H1 (cell line): Measurements from ENCODE around the gene SRSF8. TPM values are rescaled to one million over a fixed set of nuclear protein-coding genes. Genes with fewer than 3 reads are reported as not detected.

Experiments used
- ATF2 ChIP-seq: IDR thresholded peaks from 2 replicates; pipeline ENCODE4 v1.6.1; 2012; ENCODE audit warnings: low read length, inconsistent platforms
- MAFK ChIP-seq: IDR thresholded peaks from 2 replicates; pipeline ENCODE4 v1.6.1; 2012; ENCODE audit warnings: low read depth, mild to moderate bottlenecking, improper control_type of control experiment, low read length
- polyA plus RNA-seq, 7 experiments: library from polyadenylated mRNA; depleted of rRNA in 3 of 7; stranded (reverse) in 5 of 7; unstranded in 2 of 7; fragments of >200 nt in 5 of 7; fragments of 200-250 nt in 2 of 7; gene quantifications; 1 replicate in 5 of 7; 2 replicates in 1 of 7; 4 replicates in 1 of 7; pipeline versions ENCODE4 v1.2.1 to v1.2.3, GENCODE V29; 2011 to 2013; ENCODE audit warnings: missing spikeins in 2 of 7, mixed read lengths in 2 of 7
- total RNA-seq: library from RNA; stranded (reverse); fragmentation: NEBNext Ultra II Directional; extraction: Animal tissue kit (Norgen Biotek cat#: 25700); gene quantifications from 2 replicates; pipeline ENCODE4 v1.2.1, GENCODE V29; 2021

SRSF8 gene
- total and polyA plus RNA-seq, 2 of the 8 experiments (the other 6 are each of a cell fraction or from before 2014, with no cell fraction given) = 13.2 to 18.5 TPM

GRCh38 chr11:95085117-95085816 is 18.5 kb downstream of the SRSF8 start (continued):
- no peak for TF ChIP-seq ATF2
- no peak for TF ChIP-seq MAFK
